K562 (cell line): ENCODE measurements around the gene TMEM107. TPM values are rescaled to one million over a fixed set of nuclear protein-coding genes. Genes with fewer than 3 reads are reported as not detected.
A peak's percentile ranks its signal among the peaks of the same experiment; 100 is the strongest.

ENCODE experiments used
- ATAC-seq: fragments of 200-7000 bp; cut with Tn5 transposase; 3 replicates; pipeline ENCODE4 v1.9.1; 2020; ENCODE audit warnings: moderate library complexity
- BruUV-seq: library from RNA; stranded (reverse); fragments of 400-500 nt; replicated peaks from 2 replicates; lab custom pipeline; 2021; lab: Mats Ljungman, UMichigan
- CTCF ChIA-PET: fragments of 300-600 bp; formaldehyde crosslinking; extraction: SDS; loops from one replicate; lab custom pipeline; 2021; ENCODE audit warnings: low intra/inter-chr PET ratio; lab: Yijun Ruan, JAX
- POLR2A ChIA-PET: fragments of 300-600, 350-650 bp; sonication (Branson Sonifier 250); formaldehyde crosslinking; extraction: SDS; loops from one replicate; lab custom pipeline; 2021; ENCODE audit warnings: antibody characterized with exemption, inconsistent platforms; lab: Yijun Ruan, JAX
- DNase-seq, 4 experiments: peaks; one replicate each; pipeline versions ENCODE4 v3.0.0 to v3.0.0-alpha.2; 2011 to 2018; ENCODE audit warnings: low spot score in 3 of 4, mixed read lengths in 3 of 4; ENCODE audit errors: extremely low read depth in 1 of 4
- FAIRE-seq: peaks from 2 replicates; lab custom pipeline; 2011; peaks lifted over from hg19 to GRCh38; lab: Jason Lieb, UNC
- H2AFZ ChIP-seq: 2 replicates; pipeline ENCODE4 v1.6.0; 2011; ENCODE audit warnings: low read depth, low read length, control low read depth, inconsistent platforms
- H3K27ac ChIP-seq: fragments of 200-600 bp; 3 replicates; pipeline ENCODE4 v1.8.0; 2011; ENCODE audit warnings: low read depth, mild to moderate bottlenecking, control low read depth, inconsistent platforms, low read length, moderate library complexity, mixed read lengths; ENCODE audit errors: extremely low read depth
- H3K27me3 ChIP-seq, 2 experiments: fragments of 300-600 bp in 1 of 2; 2 replicates in 1 of 2; 3 replicates in 1 of 2; pipeline versions ENCODE4 v1.6.0 to v1.8.0; 2011; ENCODE audit warnings: inconsistent platforms in 2 of 2, low read length in 2 of 2, mild to moderate bottlenecking in 1 of 2, mixed read lengths in 1 of 2, moderate library complexity in 1 of 2; ENCODE audit not compliant: control insufficient read depth in 2 of 2, insufficient read depth in 2 of 2
- H3K36me3 ChIP-seq: fragments of 300-600 bp; 3 replicates; pipeline ENCODE4 v1.8.0; 2011; ENCODE audit warnings: mild to moderate bottlenecking, low read length, inconsistent platforms; ENCODE audit not compliant: control insufficient read depth, insufficient read depth
- H3K4me1 ChIP-seq, 2 experiments: fragments of 200-600 bp in 1 of 2; replicated peaks in 1 of 2; 2 replicates in 1 of 2; 3 replicates in 1 of 2; pipeline versions ENCODE4 v1.5.1 to v1.8.0; 2011; ENCODE audit warnings: inconsistent platforms in 2 of 2, low read length in 2 of 2, mild to moderate bottlenecking in 1 of 2, mixed read lengths in 1 of 2, moderate library complexity in 1 of 2; ENCODE audit not compliant: control insufficient read depth in 2 of 2, insufficient read depth in 2 of 2
- H3K4me2 ChIP-seq: 2 replicates; pipeline ENCODE4 v1.6.1; 2011; ENCODE audit warnings: low read length, control low read depth, inconsistent platforms, mixed read lengths; ENCODE audit not compliant: insufficient read depth
- H3K4me3 ChIP-seq: fragments of 200-600 bp; sonication (generic), shearing (Covaris generic); 2 replicates; pipeline ENCODE4 v1.5.1; 2016; ENCODE audit warnings: control low read depth, inconsistent platforms
- H3K79me2 ChIP-seq: fragments of 200-600 bp; 3 replicates; pipeline ENCODE4 v1.8.0; 2011; ENCODE audit warnings: low read length, inconsistent platforms; ENCODE audit not compliant: control insufficient read depth, insufficient read depth
- H3K9ac ChIP-seq, 2 experiments: 2 replicates each; pipeline versions ENCODE4 v1.6.0 to v1.6.1; 2011; ENCODE audit warnings: low read depth in 2 of 2, low read length in 2 of 2, control low read depth in 1 of 2, inconsistent platforms in 1 of 2, mild to moderate bottlenecking in 1 of 2, mixed read lengths in 1 of 2; ENCODE audit not compliant: insufficient read depth in 1 of 2
- H3K9me1 ChIP-seq: one replicate; pipeline ENCODE4 v1.6.0; 2011; ENCODE audit warnings: inconsistent platforms, mild to moderate bottlenecking, low read length, moderate library complexity; ENCODE audit not compliant: control insufficient read depth, insufficient read depth
- H3K9me3 ChIP-seq: replicated peaks from 2 replicates; pipeline ENCODE4 v1.5.1; 2011; ENCODE audit warnings: low read depth, low read length, inconsistent platforms; ENCODE audit not compliant: control insufficient read depth, insufficient read depth
- H4K20me1 ChIP-seq: replicated peaks from 2 replicates; pipeline ENCODE4 v1.6.1; 2011; ENCODE audit warnings: low read length, inconsistent platforms, mixed read lengths; ENCODE audit not compliant: control insufficient read depth, insufficient read depth
- ARHGAP35 ChIP-seq: fragments of 450-650 bp; IDR thresholded peaks from 2 replicates; pipeline ENCODE4 v1.6.1; 2018; ENCODE audit not compliant: partially characterized antibody
- MAFF ChIP-seq: IDR thresholded peaks from 2 replicates; pipeline ENCODE4 v1.6.1; 2012; ENCODE audit warnings: low read length, improper control_type of control experiment
- NFE2 ChIP-seq: IDR thresholded peaks from 2 replicates; pipeline ENCODE4 v1.6.1; 2014; ENCODE audit warnings: antibody characterized with exemption, low read depth
- PTRF ChIP-seq: fragments of 450-650 bp; IDR thresholded peaks from 2 replicates; pipeline ENCODE4 v1.6.1; 2016; ENCODE audit warnings: mild to moderate bottlenecking, missing genetic modification characterization, missing compliant biosample characterization
- RFX5 ChIP-seq: IDR thresholded peaks from 2 replicates; pipeline ENCODE4 v1.6.1; 2011; ENCODE audit warnings: low read depth, mild to moderate bottlenecking, improper control_type of control experiment, low read length
- RFX7 ChIP-seq: fragments of 250-450 bp; sonication (Bioruptor Pico); IDR thresholded peaks from 2 replicates; pipeline ENCODE4 v1.5.1; 2021; ENCODE audit warnings: mild to moderate bottlenecking
- SREBF2 ChIP-seq: sonication (generic); formaldehyde crosslinking; IDR thresholded peaks from 2 replicates; pipeline ENCODE4 v1.4.0; 2020; ENCODE audit warnings: mild to moderate bottlenecking, missing genetic modification reagents
- TEAD4 ChIP-seq, 2 experiments: sonication (generic) in 1 of 2; formaldehyde crosslinking in 1 of 2; IDR thresholded peaks; 2 replicates each; pipeline versions ENCODE4 v1.6.1 to v1.8.0; 2012 to 2022; ENCODE audit warnings: borderline replicate concordance in 1 of 2, inconsistent platforms in 1 of 2, low read length in 1 of 2, mild to moderate bottlenecking in 1 of 2, missing genetic modification reagents in 1 of 2
- YY1 ChIP-seq, 3 experiments: IDR thresholded peaks; 2 replicates each; pipeline ENCODE4 v1.6.1; 2011; ENCODE audit warnings: low read length in 2 of 3, mild to moderate bottlenecking in 2 of 3, moderate library complexity in 2 of 3, borderline replicate concordance in 1 of 3, control low read depth in 1 of 3, low read depth in 1 of 3; ENCODE audit not compliant: insufficient read depth in 3 of 3, insufficient replicate concordance in 2 of 3, control insufficient read depth in 1 of 3, insufficient read length in 1 of 3; ENCODE audit errors: extremely low read depth in 1 of 3
- ZNF76 ChIP-seq: fragments of 250-450 bp; sonication (Bioruptor Pico); IDR thresholded peaks from 2 replicates; pipeline ENCODE4 v1.4.0; 2020; ENCODE audit warnings: mild to moderate bottlenecking, moderate library complexity, borderline replicate concordance
- WGBS: fragments of 100-300 bp; shearing (Covaris generic); methylation state at CpG from one replicate; pipeline ENCODE4 v1.1.6; 2016; ENCODE audit warnings: low coverage, mixed read lengths; ENCODE audit not compliant: insufficient coverage; ENCODE audit errors: missing lambda C conversion rate; 5-methylcytosine and 5-hydroxymethylcytosine counted together
- in situ Hi-C: fragments of 300-500 bp; cut with MboI; formaldehyde crosslinking; loops from 4 replicates; pipeline ENCODE4 v1.15.0; 2018; ENCODE audit warnings: inconsistent platforms, mixed read lengths
- intact Hi-C: fragments of 100-400 bp; cut with micrococcal nuclease; formaldehyde crosslinking; loops from 2 replicates; pipeline ENCODE4 v1.14.2; 2022
- polyA plus RNA-seq, 8 experiments: library from polyadenylated mRNA; depleted of rRNA in 4 of 8; stranded (reverse) in 5 of 8; unstranded in 3 of 8; fragments of >200 nt; fragmentation: Nextera tagmentation in 2 of 8; fragmentation: Illumina TruSeq in 1 of 8; extraction: Ambion mirVana in 2 of 8; extraction: Trizol in 1 of 8; gene quantifications; 2 replicates each; pipeline versions ENCODE4 v1.2.1 to v1.2.3, GENCODE V29; 2011 to 2014; ENCODE audit warnings: inconsistent platforms in 1 of 8, missing spikeins in 1 of 8
- total RNA-seq, 7 experiments: library from RNA; depleted of rRNA in 6 of 7; stranded (reverse); fragments of >200 nt in 6 of 7; fragmentation: Illumina TruSeq in 2 of 7; extraction: Trizol in 2 of 7; gene quantifications; 2 replicates each; pipeline versions ENCODE4 v1.2.1 to v1.2.3, GENCODE V29; 2011 to 2021; ENCODE audit warnings: low replicate concordance in 1 of 7
- TF ChIP-seq, protein P1 (sequence below): fragments of 250-450 bp; sonication (Bioruptor Pico); IDR thresholded peaks from 2 replicates; pipeline ENCODE4 v1.5.0; 2021
- TF ChIP-seq, protein P2 (sequence below): sonication (generic); formaldehyde crosslinking; IDR thresholded peaks from 2 replicates; pipeline ENCODE4 v1.9.0; 2022; ENCODE audit warnings: mild to moderate bottlenecking, missing genetic modification reagents
- TF ChIP-seq, protein P3 (sequence below): fragments of 450-650 bp; formaldehyde crosslinking; IDR thresholded peaks from 2 replicates; pipeline ENCODE4 v1.4.0; 2020; ENCODE audit warnings: mild to moderate bottlenecking, moderate library complexity

TMEM107 gene
- total and polyA plus RNA-seq, 9 of the 15 experiments (the other 6 are each of a cell fraction or from before 2014, with no cell fraction given), result 7.1 to 26.2 (median 16.9) TPM

DNA sequence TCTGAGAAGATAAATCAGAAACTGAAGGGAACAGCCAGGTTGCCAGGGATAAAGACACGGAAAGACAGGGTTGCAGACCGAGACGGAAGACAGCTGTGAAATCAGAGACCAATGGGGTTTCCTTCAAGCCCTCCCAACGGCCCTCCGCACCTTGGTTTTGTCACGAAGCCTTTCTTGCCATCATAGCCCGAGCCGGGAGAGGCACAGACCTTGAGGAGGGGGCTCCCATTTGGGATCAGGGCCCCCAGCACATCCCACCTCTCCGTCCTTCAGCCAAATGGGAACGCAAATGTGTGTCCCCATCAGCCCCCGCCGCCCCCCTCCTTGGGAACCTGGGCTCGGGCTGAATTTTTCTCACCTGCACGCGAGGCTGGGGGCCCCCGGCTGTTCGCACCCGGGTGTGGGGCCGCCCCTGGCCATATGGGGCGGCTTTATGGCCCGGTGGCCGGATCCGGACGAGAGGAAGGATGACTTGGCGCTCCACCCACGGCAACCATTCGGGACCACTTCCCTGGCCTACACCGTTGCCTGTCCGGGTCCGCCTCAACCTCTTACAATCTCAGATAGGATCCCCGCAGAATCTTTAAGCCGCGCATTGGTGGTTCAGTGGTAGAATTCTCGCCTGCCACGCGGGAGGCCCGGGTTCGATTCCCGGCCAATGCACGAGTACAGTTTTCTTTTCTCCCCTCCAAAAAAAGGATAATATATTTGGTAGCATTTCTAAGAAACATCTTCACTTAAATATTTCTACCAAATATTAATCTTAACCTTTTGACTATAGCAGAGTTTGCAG lies 50.8 kb downstream of the TMEM107 start:
- intact Hi-C loops, result loop anchor here (10.0 kb wide), 1 partner anchor 291 kb away; the partner anchor contains the start of gene KDM6B
- Histone ChIP-seq H3K9ac (peak overlapping the region; percentile 44 to 80), H3K36me3 (no peaks in the 10 kb centered on the region), H3K4me1 (peaks cover 22 to 66% of the 10 kb centered on the region in 2 experiments), H3K9me1 (no peaks in the 10 kb centered on the region), H3K4me3 (peak overlapping the region; percentile 73), H3K27me3 (0 out of 5 replicates have a peak, but pooled peaks cover 0 to 9% of the 10 kb centered on the region in 2 experiments), H3K27ac (no peak overlapping the region), H2AFZ (peak overlapping the region; percentile 82; the same call in 1 of the 2 replicates), H3K79me2 (no peaks in the 10 kb centered on the region), H3K9me3 (no peaks in the 10 kb centered on the region), H3K4me2 (peak overlapping the region; percentile 87), H4K20me1 (no peaks in the 10 kb centered on the region; the same call in 1 of the 2 replicates)
- DNase-seq (peak; percentile 72 to 80 (median 76)), FAIRE-seq (peak; percentile 74), ATAC-seq (peak; percentile 33)
- BruUV-seq, result no TSS peak
- WGBS, result 1% methylated on average over 14 of the region's 40 CpGs
- in situ Hi-C loops, result no loop called here
- POLR2A ChIA-PET, result interaction anchor here (1.1 kb wide), 1 partner anchor 10 kb away, joined by 4 read pairs; no protein-coding TSS in a partner anchor
- CTCF ChIA-PET, result no interaction called here
- TF ChIP-seq MAFF, result no peak
- TF ChIP-seq, protein P1, sequence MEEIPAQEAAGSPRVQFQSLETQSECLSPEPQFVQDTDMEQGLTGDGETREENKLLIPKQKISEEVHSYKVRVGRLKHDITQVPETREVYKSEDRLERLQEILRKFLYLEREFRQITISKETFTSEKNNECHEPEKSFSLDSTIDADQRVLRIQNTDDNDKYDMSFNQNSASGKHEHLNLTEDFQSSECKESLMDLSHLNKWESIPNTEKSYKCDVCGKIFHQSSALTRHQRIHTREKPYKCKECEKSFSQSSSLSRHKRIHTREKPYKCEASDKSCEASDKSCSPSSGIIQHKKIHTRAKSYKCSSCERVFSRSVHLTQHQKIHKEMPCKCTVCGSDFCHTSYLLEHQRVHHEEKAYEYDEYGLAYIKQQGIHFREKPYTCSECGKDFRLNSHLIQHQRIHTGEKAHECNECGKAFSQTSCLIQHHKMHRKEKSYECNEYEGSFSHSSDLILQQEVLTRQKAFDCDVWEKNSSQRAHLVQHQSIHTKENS (CRISPR knock-in tag), result no peak
- no peak for TF ChIP-seq SREBF2 (CRISPR knock-in tag)
- TF ChIP-seq RFX7, result no peak
- peak; percentile 74 for TF ChIP-seq TEAD4 (IDR thresholded peaks at IDR 0.05; ENCODE audit: low read length)
- TF ChIP-seq TEAD4 (CRISPR knock-in tag; IDR thresholded peaks at IDR 0.05; ENCODE audit: borderline replicate concordance), result no peak
- TF ChIP-seq, protein P2, sequence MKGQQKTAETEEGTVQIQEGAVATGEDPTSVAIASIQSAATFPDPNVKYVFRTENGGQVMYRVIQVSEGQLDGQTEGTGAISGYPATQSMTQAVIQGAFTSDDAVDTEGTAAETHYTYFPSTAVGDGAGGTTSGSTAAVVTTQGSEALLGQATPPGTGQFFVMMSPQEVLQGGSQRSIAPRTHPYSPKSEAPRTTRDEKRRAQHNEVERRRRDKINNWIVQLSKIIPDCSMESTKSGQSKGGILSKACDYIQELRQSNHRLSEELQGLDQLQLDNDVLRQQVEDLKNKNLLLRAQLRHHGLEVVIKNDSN (CRISPR knock-in tag), result no peak
- TF ChIP-seq ARHGAP35, result no peak
- no peak for TF ChIP-seq ZNF76 (CRISPR knock-in tag)
- TF ChIP-seq YY1 (IDR thresholded peaks at IDR 0.05; ENCODE audit: borderline replicate concordance in 1 of 3, control insufficient read depth in 1 of 3, extremely low read depth in 1 of 3, insufficient read depth in 3 of 3, insufficient read length in 1 of 3, insufficient replicate concordance in 2 of 3, low read depth in 1 of 3, low read length in 2 of 3), result peak in 1 of 3 experiments; percentile 12
- no peak for TF ChIP-seq PTRF (tag)
- peak; percentile 42; the same call in 1 of the 2 replicates for TF ChIP-seq RFX5
- TF ChIP-seq, protein P3, sequence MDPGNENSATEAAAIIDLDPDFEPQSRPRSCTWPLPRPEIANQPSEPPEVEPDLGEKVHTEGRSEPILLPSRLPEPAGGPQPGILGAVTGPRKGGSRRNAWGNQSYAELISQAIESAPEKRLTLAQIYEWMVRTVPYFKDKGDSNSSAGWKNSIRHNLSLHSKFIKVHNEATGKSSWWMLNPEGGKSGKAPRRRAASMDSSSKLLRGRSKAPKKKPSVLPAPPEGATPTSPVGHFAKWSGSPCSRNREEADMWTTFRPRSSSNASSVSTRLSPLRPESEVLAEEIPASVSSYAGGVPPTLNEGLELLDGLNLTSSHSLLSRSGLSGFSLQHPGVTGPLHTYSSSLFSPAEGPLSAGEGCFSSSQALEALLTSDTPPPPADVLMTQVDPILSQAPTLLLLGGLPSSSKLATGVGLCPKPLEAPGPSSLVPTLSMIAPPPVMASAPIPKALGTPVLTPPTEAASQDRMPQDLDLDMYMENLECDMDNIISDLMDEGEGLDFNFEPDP (CRISPR knock-in tag), result no peak
- peak; percentile 55; the same call in 1 of the 2 replicates for TF ChIP-seq NFE2
